Measurements from ENCODE around the gene CHMP4B.
"Not testable (repeated sequence)": the region's sequence is repeated elsewhere in the genome, so short reads cannot be mapped to it uniquely, and the experiment has no call there.

Gene CHMP4B

GRCh38 chr20:33790566-33790965 is 20.6 kb upstream of the CHMP4B start:
- no peak for DNase-seq

GRCh38 chr20:33791021-33791420 is 20.1 kb upstream of the CHMP4B start:
- no peak for DNase-seq

GRCh38 chr20:33791540-33791939 is 19.6 kb upstream of the CHMP4B start:
- DNase-seq, result no peak

GRCh38 chr20:33791959-33792597 is 19.1 kb upstream of the CHMP4B start:
- peak; percentile 58 for DNase-seq

- DNase-seq, result not testable (repeated sequence)
Observed at GRCh38 chr20:33792598-33792989, 18.6 kb upstream of the CHMP4B start.

- DNase-seq, result no peak
Observed at GRCh38 chr20:33793011-33793931, 17.9 kb upstream of the CHMP4B start.

- no peak for DNase-seq
Observed at GRCh38 chr20:33796263-33796906, 14.8 kb upstream of the CHMP4B start.

- no peak for DNase-seq
Observed at GRCh38 chr20:33796907-33797544, 14.1 kb upstream of the CHMP4B start.

GRCh38 chr20:33798444-33798843 is 12.7 kb upstream of the CHMP4B start:
- no peak for DNase-seq

- no peak for DNase-seq
Observed at GRCh38 chr20:33803921-33804337, 7.2 kb upstream of the CHMP4B start.

- DNase-seq, result no peak
Observed at GRCh38 chr20:33808388-33808787, 2.8 kb upstream of the CHMP4B start.

GRCh38 chr20:33810259-33810658 is 889 bp upstream of the CHMP4B start:
- DNase-seq, result no peak

GRCh38 chr20:33811776-33812151 is 616 bp downstream of the CHMP4B start:
- peak; percentile 8 for DNase-seq

- peak; percentile 26 for DNase-seq
Observed at GRCh38 chr20:33812152-33812849, 1.2 kb downstream of the CHMP4B start.

- DNase-seq, result no peak
Observed at GRCh38 chr20:33812908-33813462, 1.8 kb downstream of the CHMP4B start.

- DNase-seq, result peak; percentile 28
Observed at GRCh38 chr20:33814238-33814712, 3.1 kb downstream of the CHMP4B start.

GRCh38 chr20:33815671-33816070 is 4.5 kb downstream of the CHMP4B start:
- no peak for DNase-seq

GRCh38 chr20:33816191-33816590 is 5.0 kb downstream of the CHMP4B start:
- DNase-seq, result no peak

GRCh38 chr20:33817411-33817810 is 6.3 kb downstream of the CHMP4B start:
- no peak for DNase-seq

GRCh38 chr20:33819456-33819855 is 8.3 kb downstream of the CHMP4B start:
- no peak for DNase-seq

- no peak for DNase-seq
Observed at GRCh38 chr20:33820362-33820761, 9.2 kb downstream of the CHMP4B start.

GRCh38 chr20:33821270-33821836 is 10.2 kb downstream of the CHMP4B start:
- DNase-seq, result no peak

Measured in CD4-positive, alpha-beta T cell treated with Interleukin-6 for 4 hours (primary cell).